GM12872 (cell line): ENCODE results near the gene TBX20.

Experiments used
- TF ChIP-seq, protein P1 (sequence below): IDR thresholded peaks from 3 replicates; pipeline ENCODE4 v1.5.1; 2011; ENCODE audit warnings: low read depth, mild to moderate bottlenecking, low read length, moderate library complexity; ENCODE audit not compliant: insufficient read depth

Gene TBX20

DNA sequence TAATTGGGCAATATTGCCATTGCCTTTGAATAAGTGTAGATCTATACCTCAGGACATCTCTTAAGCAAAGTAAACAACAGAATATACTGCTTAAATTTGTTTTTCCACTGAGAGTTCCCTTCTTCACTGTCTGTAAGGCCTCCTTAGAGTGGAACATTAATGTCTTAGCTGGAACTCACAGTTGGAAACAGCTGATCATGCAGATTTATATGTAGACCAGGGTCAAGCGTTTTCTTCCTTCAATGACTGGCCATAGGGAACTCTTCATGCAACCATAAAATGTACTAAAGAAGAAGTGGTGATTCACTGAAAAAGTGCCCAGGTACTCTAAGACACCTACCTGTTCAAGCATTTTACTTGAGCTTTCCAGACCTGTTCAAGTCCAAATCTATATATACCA lies 18.3 kb upstream of the TBX20 start:
- TF ChIP-seq, protein P1, sequence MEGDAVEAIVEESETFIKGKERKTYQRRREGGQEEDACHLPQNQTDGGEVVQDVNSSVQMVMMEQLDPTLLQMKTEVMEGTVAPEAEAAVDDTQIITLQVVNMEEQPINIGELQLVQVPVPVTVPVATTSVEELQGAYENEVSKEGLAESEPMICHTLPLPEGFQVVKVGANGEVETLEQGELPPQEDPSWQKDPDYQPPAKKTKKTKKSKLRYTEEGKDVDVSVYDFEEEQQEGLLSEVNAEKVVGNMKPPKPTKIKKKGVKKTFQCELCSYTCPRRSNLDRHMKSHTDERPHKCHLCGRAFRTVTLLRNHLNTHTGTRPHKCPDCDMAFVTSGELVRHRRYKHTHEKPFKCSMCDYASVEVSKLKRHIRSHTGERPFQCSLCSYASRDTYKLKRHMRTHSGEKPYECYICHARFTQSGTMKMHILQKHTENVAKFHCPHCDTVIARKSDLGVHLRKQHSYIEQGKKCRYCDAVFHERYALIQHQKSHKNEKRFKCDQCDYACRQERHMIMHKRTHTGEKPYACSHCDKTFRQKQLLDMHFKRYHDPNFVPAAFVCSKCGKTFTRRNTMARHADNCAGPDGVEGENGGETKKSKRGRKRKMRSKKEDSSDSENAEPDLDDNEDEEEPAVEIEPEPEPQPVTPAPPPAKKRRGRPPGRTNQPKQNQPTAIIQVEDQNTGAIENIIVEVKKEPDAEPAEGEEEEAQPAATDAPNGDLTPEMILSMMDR: no peak

DNA sequence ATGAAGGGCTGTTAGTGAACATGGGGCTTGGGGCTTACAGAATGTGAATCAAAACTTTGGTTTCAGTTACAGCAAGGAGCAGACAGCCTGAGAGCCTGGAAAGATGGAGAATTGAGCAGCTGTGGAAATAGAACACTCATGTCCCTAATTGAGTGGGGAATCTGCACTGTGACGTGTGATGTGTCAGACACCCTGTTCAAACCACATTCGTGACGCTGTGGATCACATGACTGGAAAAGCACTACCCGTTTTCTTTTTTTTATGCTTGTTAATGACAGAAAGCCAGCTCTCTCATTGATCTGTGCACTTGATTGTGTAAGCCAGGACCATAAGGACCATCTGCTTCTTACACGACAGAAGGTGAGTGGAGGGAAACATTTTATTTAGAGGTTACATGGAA lies 15.1 kb upstream of the TBX20 start:
- TF ChIP-seq, protein P1: no peak

DNA sequence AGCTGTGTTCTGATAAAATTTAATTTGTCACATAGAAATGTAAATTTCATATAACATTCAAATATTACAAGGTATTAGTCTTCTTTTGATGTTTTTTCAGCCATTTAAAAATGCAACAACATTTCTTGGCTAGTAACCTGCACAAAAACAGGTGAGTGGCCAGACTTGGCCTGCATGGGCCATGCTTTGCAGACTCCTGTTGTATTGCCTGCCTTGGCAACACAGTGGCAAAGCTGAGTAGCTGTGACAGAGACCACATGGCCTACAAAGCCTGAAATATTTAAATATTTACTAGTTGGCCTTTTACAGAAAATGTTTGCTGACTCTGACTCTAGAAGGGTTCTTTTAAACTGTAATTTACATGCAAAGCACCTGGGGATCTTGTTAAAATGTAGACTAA lies 13.5 kb upstream of the TBX20 start:
- TF ChIP-seq, protein P1: no peak

DNA sequence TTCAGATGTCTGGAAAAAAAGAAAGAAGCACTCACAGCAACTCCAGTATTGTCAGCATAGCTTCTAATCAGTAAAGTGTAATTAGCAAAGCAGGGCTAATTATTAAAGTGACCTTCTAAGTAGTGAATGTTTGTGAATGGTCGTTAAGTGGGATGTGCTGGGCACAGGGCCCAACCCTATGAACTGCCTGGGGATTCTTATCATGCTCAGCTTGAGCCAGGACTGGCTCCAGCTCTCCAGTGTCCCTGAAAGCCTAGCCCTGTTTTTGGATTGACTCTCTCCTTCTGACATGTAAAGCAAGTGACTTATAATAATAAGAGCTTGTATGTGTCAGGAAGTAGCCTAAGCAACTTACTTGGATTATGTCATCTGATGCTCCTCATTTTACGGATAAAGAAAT lies 9.5 kb upstream of the TBX20 start:
- TF ChIP-seq, protein P1: no peak

DNA sequence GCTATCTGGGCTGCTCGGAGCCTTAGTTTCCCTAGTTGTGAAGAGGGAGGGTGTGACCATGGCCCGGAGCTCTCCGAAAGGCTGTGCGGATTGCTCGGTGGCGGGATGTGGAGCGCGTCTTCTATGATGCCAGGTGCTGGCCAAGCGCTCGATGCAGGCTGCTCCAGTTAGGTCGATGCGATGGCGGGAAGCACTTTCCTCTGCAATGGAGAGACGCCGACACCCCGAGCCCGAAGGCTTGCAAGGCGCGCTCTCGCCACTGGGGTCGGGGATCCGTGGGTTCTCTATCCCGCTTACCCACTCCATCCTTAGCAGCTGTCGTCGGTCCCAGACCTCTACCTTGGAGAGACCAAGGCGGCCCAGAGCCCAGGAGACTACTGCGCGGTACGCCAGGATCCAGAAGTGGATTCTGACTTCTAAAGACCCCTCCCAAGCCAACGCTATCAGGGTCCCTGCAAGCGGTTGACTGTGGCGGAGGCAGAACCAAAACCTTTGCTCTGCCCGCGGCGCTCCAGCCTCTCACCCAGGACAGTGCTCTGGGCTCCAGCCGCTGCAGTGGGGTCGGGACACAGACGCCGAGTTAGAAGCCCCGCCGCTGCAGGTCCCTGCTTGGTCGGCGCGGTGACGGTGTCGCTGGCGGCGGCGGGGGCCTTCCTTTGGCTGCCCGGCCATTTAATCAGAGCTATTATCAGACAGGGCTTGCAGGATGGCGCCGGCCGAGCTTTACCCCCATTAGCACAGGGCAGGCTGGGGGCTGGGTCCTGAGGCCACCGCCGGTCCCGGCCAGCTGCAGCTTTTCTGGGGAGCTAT lies 7.8 kb upstream of the TBX20 start:
- TF ChIP-seq, protein P1: no peak

DNA sequence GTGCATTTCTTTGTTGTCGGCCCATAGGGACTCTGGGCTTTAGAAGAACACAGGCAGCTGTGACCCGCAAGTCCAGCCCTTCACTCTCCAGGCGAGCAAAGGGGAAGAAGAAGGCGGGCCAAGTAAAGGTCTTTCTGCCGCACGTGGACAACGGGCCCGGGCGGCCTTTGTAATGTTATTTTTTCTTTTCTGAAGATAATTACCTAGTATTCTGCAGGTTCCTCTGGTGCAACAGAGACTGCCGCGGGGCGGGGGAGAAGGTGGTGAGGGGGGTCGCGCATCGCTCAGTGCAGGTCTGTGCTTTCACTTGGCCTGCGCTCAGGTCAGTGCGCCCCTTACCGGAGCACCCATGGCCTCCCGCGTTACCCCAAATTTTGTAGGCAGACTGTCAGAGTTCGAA lies 7.1 kb upstream of the TBX20 start:
- TF ChIP-seq, protein P1: no peak

DNA sequence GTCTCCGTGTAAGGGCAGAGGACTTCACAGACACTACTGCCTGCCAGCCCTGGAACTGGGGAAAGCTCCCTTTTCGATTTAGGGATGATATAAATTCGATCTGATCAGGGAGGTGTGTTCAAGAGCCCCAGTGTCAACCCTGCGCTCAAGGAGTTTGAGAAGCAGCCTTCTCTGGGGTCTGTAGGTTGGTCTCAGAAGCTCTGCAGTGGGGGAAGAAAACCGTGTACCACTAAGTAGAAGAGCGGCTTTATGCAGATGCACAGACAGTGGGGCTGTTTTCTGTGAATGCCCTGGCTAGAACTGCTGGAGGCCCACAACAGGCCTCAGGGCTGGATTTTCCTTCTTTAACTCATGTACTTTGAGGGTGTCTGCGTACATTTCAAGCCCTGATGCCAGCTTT lies 6.3 kb upstream of the TBX20 start:
- TF ChIP-seq, protein P1: no peak

DNA sequence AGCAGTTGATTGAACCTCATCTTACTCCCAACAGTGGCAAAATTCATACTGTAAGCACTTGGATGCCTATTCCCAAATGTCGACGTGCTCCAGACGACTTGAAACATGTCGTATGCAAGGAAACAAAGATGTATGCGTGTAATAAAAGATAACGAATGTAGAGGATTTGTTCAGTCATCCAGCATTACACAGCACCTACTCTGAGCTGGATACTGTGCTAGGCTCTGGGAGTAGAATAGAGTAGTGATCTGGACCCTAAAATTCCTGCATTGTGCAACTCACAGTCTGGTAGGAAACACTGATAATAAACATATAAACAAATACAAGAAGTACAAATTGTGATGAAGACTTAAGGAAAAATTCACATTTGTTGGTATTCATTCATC lies 5.6 kb upstream of the TBX20 start:
- TF ChIP-seq, protein P1: no peak
